Natural killer cell (primary cell): ENCODE data around the gene BPNT1. TPM values are rescaled to one million over a fixed set of nuclear protein-coding genes. Genes with fewer than 3 reads are reported as not detected.

ENCODE experiments used
- ATAC-seq, 3 donors: fragments of 150-1000 bp in 2 of 3; fragments of 200-7000 bp in 1 of 3; cut with Tn5 transposase; 1 replicate in 1 of 3; 2 replicates in 2 of 3; pipeline ENCODE4 v1.10.0; 2021; ENCODE audit warnings: mild to moderate bottlenecking in 2 of 3, moderate library complexity in 2 of 3
- DNase-seq, 2 donors: peaks; one replicate each; pipeline versions ENCODE4 v3.0.0 to v3.0.0-alpha.2; 2013 to 2021; ENCODE audit warnings: mixed read lengths in 1 of 2
- H3K27ac ChIP-seq: one replicate; pipeline ENCODE4 v1.5.1; 2013; ENCODE audit warnings: mild to moderate bottlenecking, low read length
- H3K27me3 ChIP-seq: one replicate; pipeline ENCODE4 v1.6.1; 2013; ENCODE audit warnings: low read length; ENCODE audit not compliant: control insufficient read depth, insufficient read depth
- H3K36me3 ChIP-seq: one replicate; pipeline ENCODE4 v1.6.1; 2013; ENCODE audit warnings: low read length; ENCODE audit not compliant: control insufficient read depth, insufficient read depth
- H3K4me1 ChIP-seq: one replicate; pipeline ENCODE4 v1.6.1; 2013; ENCODE audit warnings: low read length; ENCODE audit not compliant: control insufficient read depth, insufficient read depth
- H3K4me3 ChIP-seq: one replicate; pipeline ENCODE4 v1.5.1; 2013; ENCODE audit warnings: low read length
- H3K9me3 ChIP-seq: one replicate; pipeline ENCODE4 v1.6.1; 2013; ENCODE audit warnings: low read length; ENCODE audit not compliant: control insufficient read depth, insufficient read depth
- H3K27ac Mint-ChIP-seq, 2 donors: one replicate each; pipeline ENCODE4 v1.8.0; 2022; ENCODE audit warnings: mild to moderate bottlenecking in 2 of 2, mixed read lengths in 2 of 2, moderate library complexity in 1 of 2
- H3K27me3 Mint-ChIP-seq, 2 donors: one replicate each; pipeline ENCODE4 v1.8.0; 2022; ENCODE audit warnings: low read depth in 2 of 2, mixed read lengths in 2 of 2
- H3K36me3 Mint-ChIP-seq: one replicate; pipeline ENCODE4 v1.8.0; 2022; ENCODE audit warnings: mixed read lengths
- H3K4me1 Mint-ChIP-seq, 2 donors: one replicate each; pipeline ENCODE4 v1.8.0; 2022; ENCODE audit warnings: mixed read lengths in 2 of 2
- H3K4me3 Mint-ChIP-seq: one replicate; pipeline ENCODE4 v1.8.0; 2022; ENCODE audit warnings: mild to moderate bottlenecking, moderate library complexity, mixed read lengths
- H3K9me3 Mint-ChIP-seq, 2 donors: one replicate each; pipeline ENCODE4 v1.8.0; 2022; ENCODE audit warnings: mixed read lengths in 2 of 2
- WGBS: methylation state at CpG from one replicate; pipeline ENCODE4 v1.1.7; 2013; ENCODE audit warnings: missing lambda C conversion rate; ENCODE audit not compliant: insufficient coverage; 5-methylcytosine and 5-hydroxymethylcytosine counted together
- intact Hi-C: fragments of 100-400 bp; cut with micrococcal nuclease; formaldehyde crosslinking; loops from one replicate; pipeline ENCODE4 v1.14.2; 2022
- total RNA-seq, 4 donors: library from RNA; stranded (reverse); fragments of 120-200 nt in 1 of 4; gene quantifications; one replicate each; pipeline versions ENCODE4 v1.2.3 to v1.2.4, GENCODE V29; 2013 to 2022
- TF ChIP-seq, protein P1 (sequence below): fragments of 200-600 bp; IDR thresholded peaks from one replicate; pipeline ENCODE4 v1.8.0; 2022; ENCODE audit warnings: antibody characterized with exemption

Gene BPNT1, protein sequence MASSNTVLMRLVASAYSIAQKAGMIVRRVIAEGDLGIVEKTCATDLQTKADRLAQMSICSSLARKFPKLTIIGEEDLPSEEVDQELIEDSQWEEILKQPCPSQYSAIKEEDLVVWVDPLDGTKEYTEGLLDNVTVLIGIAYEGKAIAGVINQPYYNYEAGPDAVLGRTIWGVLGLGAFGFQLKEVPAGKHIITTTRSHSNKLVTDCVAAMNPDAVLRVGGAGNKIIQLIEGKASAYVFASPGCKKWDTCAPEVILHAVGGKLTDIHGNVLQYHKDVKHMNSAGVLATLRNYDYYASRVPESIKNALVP
- total RNA-seq = 10 to 100 TPM in 1 of 3 donors, 1 to 10 TPM in 2; 8.8 to 11.6 (median 8.9) TPM
- 24.8 TPM for total RNA-seq (2013)

DNA sequence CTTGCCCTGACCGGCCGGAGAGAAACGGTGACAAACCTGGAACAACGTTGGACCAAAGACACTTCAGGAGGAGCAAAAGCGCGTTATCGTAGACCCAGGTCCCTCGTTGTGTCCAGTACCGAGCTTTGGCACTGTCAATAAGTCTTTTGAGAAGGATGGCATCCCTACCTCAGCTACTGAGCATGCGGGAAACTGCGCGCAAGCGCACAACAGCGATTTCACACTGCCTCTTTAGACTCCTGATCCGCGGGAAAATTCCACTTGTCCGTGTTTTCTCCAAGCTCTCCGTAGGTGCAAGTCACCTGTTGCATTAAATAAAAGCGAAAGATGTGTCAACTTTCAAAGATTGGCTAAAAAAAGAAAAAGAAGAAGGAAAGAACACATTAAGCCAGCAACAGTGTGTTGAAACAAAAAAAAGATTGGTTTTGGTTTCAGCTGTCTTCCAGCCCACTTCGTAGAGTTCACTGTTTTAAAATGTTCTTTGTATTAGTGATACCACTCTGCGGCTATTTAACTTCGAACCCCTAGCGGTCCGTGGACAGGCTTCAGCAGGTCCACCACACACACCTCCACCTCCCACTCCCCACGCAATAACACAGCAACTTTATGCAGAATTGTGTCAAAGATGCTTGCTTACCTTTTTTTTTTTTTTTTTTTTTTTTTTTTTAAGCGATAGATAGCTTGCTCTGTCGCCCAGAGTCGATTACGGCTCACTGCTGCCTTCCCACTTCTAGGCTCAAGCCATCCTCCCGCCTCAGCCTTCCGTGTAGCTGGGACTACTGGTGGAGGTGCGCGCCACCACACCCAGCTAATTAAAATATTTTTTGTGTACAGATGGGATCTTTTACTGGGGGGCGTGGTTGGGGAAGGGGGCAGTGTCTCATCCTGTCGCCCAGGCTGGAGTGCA is at the start of gene BPNT1:
TSS of gene BPNT1 (minus strand) at position 139 of the 907 bp plus-strand sequence. CDS start 9,942 bp downstream, outside the sequence.
- WGBS = 1% methylated on average over 31 of the region's 35 CpGs
- Mint-ChIP-seq H3K4me3 (peak within 1 kb of the TSS; percentile 100), H3K4me1 (peaks cover 10 to 15% of the 10 kb centered on the region in 2 donors), H3K27me3 (no peaks in the 10 kb centered on the region), H3K36me3 (no peaks in the 10 kb centered on the region), H3K27ac (peak within 1 kb of the TSS; percentile 82 to 91), H3K9me3 (no peaks in the 10 kb centered on the region)
- peaks cover 24% of the 10 kb centered on the region for H3K4me1 ChIP-seq
- no peaks in the 10 kb centered on the region for H3K36me3 ChIP-seq
- TF ChIP-seq, protein P1, sequence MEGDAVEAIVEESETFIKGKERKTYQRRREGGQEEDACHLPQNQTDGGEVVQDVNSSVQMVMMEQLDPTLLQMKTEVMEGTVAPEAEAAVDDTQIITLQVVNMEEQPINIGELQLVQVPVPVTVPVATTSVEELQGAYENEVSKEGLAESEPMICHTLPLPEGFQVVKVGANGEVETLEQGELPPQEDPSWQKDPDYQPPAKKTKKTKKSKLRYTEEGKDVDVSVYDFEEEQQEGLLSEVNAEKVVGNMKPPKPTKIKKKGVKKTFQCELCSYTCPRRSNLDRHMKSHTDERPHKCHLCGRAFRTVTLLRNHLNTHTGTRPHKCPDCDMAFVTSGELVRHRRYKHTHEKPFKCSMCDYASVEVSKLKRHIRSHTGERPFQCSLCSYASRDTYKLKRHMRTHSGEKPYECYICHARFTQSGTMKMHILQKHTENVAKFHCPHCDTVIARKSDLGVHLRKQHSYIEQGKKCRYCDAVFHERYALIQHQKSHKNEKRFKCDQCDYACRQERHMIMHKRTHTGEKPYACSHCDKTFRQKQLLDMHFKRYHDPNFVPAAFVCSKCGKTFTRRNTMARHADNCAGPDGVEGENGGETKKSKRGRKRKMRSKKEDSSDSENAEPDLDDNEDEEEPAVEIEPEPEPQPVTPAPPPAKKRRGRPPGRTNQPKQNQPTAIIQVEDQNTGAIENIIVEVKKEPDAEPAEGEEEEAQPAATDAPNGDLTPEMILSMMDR = no peak
- DNase-seq (peak; percentile 96 to 99), ATAC-seq (peak; percentile 74 to 88 (median 76))
- no peaks in the 10 kb centered on the region for H3K9me3 ChIP-seq
- no peaks in the 10 kb centered on the region for H3K27me3 ChIP-seq
- H3K4me3 ChIP-seq = peak within 1 kb of the TSS; percentile 72
- intact Hi-C loops = loop anchor here (1.0 kb wide), 1 partner anchor 44 kb away; the partner anchor contains the start of gene EPRS1
- H3K27ac ChIP-seq = peak within 1 kb of the TSS; percentile 79

DNA sequence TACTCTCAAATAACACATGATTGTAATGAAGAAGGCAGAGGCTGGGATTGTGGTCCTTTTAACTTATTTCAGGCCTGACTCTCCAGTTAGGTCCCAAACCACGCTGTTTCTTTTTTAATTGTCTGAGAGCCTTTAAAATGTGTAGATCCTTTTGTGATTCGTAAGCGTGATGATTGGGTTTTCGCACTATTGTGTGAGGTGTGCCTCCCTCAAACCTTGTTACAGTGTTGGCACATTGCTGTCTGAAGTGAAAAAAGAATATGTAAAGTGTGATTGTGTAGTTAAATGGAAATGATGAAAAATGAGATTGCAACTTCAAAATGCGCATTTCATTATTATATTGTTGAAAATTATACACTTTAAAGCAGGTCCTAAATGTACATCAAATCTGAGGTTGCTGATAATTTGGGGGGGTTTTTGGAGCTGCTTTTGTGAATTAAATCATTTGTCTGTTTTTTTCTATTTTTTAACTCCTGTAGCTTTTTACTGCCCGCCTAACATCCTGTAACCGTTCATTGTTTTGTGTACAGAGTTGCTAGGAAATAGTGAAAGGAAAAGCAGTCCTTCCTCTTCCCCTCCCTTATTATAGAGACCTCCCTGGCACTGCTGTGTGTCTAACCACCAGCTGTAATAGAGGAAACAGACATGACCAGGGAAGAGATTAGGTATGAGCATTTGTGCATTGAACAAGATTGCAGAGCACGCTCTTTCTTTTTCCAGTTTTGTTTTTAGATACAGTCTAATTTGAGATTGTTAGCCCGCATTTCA is 47.6 kb upstream of the BPNT1 start:
- peaks cover 52% of the 10 kb centered on the region for H3K36me3 ChIP-seq

GRCh38 chr1:220135755-220136154 is 46.2 kb upstream of the BPNT1 start:
- H3K4me3 Mint-ChIP-seq = no peak overlapping the region
- DNase-seq = no peak
- Histone ChIP-seq H3K27ac (no peak overlapping the region), H3K4me1 (no peaks in the 10 kb centered on the region), H3K36me3 (peaks cover 44% of the 10 kb centered on the region), H3K4me3 (no peak overlapping the region), H3K9me3 (no peaks in the 10 kb centered on the region), H3K27me3 (no peaks in the 10 kb centered on the region)
- WGBS = 88% methylated on average over 1 of the region's 2 CpGs
- H3K27ac Mint-ChIP-seq = peak overlapping the region in 1 of 2 donors; percentile 78
- H3K4me1 Mint-ChIP-seq = peaks cover 11 to 15% of the 10 kb centered on the region in 2 donors
- no peak for ATAC-seq
- H3K9me3 Mint-ChIP-seq = no peaks in the 10 kb centered on the region
- no peaks in the 10 kb centered on the region for H3K27me3 Mint-ChIP-seq
- intact Hi-C loops = no loop called here
- peaks cover 22% of the 10 kb centered on the region for H3K36me3 Mint-ChIP-seq
- TF ChIP-seq, protein P1 = no peak

More for the DNA sequence above, 47.6 kb upstream of the BPNT1 start:
- TF ChIP-seq, protein P1 = no peak
- no peaks in the 10 kb centered on the region for H3K9me3 ChIP-seq
- Mint-ChIP-seq H3K4me1 (peaks cover 11 to 15% of the 10 kb centered on the region in 2 donors), H3K27ac (peak overlapping the region; percentile 78 to 81), H3K4me3 (peak overlapping the region; percentile 22), H3K36me3 (peaks cover 33% of the 10 kb centered on the region), H3K27me3 (no peaks in the 10 kb centered on the region), H3K9me3 (no peaks in the 10 kb centered on the region)
- H3K4me3 ChIP-seq = no peak overlapping the region
- peak overlapping the region; percentile 30 for H3K27ac ChIP-seq
- DNase-seq (peak in 1 of 2 donors; percentile 49), ATAC-seq (peak; percentile 87 to 88 (median 88))
- no peaks in the 10 kb centered on the region for H3K27me3 ChIP-seq
- intact Hi-C loops = no loop called here
- WGBS = 46% methylated on average over 6 of the region's 9 CpGs
- no peaks in the 10 kb centered on the region for H3K4me1 ChIP-seq
